MM.1S (cell line): ENCODE measurements around the gene PAX9.
"Not testable (repeated sequence)": the region's sequence is repeated elsewhere in the genome, so short reads cannot be mapped to it uniquely, and the experiment has no call there.

Experiments used
- DNase-seq: peaks from one replicate; pipeline ENCODE4 v3.0.0-alpha.2; 2015
- H2AFZ ChIP-seq: fragments of 300-600 bp; sonication (generic); 2 replicates; pipeline ENCODE4 v1.6.0; 2016; ENCODE audit warnings: antibody characterized with exemption, low read length
- H3F3A ChIP-seq: fragments of 300-600 bp; sonication (generic); 2 replicates; pipeline ENCODE4 v1.6.1; 2016; ENCODE audit warnings: mild to moderate bottlenecking, antibody characterized with exemption, low read length, moderate library complexity, mixed read lengths; ENCODE audit not compliant: insufficient read depth
- H3K27ac ChIP-seq: fragments of 300-600 bp; sonication (generic); 2 replicates; pipeline ENCODE4 v1.5.1; 2016; ENCODE audit warnings: mild to moderate bottlenecking, low read length
- H3K27me3 ChIP-seq: fragments of 300-600 bp; sonication (generic); replicated peaks from 2 replicates; pipeline ENCODE4 v1.6.0; 2016; ENCODE audit warnings: low read length; ENCODE audit not compliant: insufficient read depth
- H3K36me3 ChIP-seq: fragments of 300-600 bp; sonication (generic); replicated peaks from 2 replicates; pipeline ENCODE4 v1.6.1; 2016; ENCODE audit warnings: mild to moderate bottlenecking, low read length, mixed read lengths; ENCODE audit not compliant: insufficient read depth
- H3K4me1 ChIP-seq: fragments of 300-600 bp; sonication (generic); 2 replicates; pipeline ENCODE4 v1.6.1; 2016; ENCODE audit warnings: low read length, mixed read lengths
- H3K4me2 ChIP-seq: fragments of 300-600 bp; sonication (generic); 2 replicates; pipeline ENCODE4 v1.6.0; 2016; ENCODE audit warnings: low read depth, low read length
- H3K4me3 ChIP-seq: fragments of 300-600 bp; sonication (generic); 2 replicates; pipeline ENCODE4 v1.5.1; 2016; ENCODE audit warnings: low read length, mixed read lengths
- H3K79me2 ChIP-seq: fragments of 300-600 bp; sonication (generic); 2 replicates; pipeline ENCODE4 v1.6.1; 2016; ENCODE audit warnings: mixed run types, low read length, mixed read lengths
- H3K9ac ChIP-seq: fragments of 300-600 bp; sonication (generic); 2 replicates; pipeline ENCODE4 v1.6.1; 2016; ENCODE audit warnings: low read length, mixed read lengths
- H3K9me2 ChIP-seq: fragments of 300-600 bp; sonication (generic); replicated peaks from 2 replicates; pipeline ENCODE4 v1.6.1; 2016; ENCODE audit warnings: mild to moderate bottlenecking, low read length, mixed read lengths; ENCODE audit not compliant: insufficient read depth
- H3K9me3 ChIP-seq: fragments of 300-600 bp; sonication (generic); replicated peaks from 2 replicates; pipeline ENCODE4 v1.6.1; 2016; ENCODE audit warnings: mild to moderate bottlenecking, low read length, mixed read lengths; ENCODE audit not compliant: insufficient read depth
- H4K20me1 ChIP-seq: fragments of 300-600 bp; sonication (generic); 2 replicates; pipeline ENCODE4 v1.6.1; 2016; ENCODE audit warnings: mild to moderate bottlenecking, low read length, moderate library complexity, mixed read lengths; ENCODE audit not compliant: insufficient read depth
- CTCF ChIP-seq: fragments of 300-600 bp; sonication (generic); IDR thresholded peaks from 2 replicates; pipeline ENCODE4 v1.5.1; 2016; ENCODE audit warnings: antibody characterized with exemption, low read length, mixed read lengths
- EZH2 ChIP-seq: fragments of 300-600 bp; sonication (generic); optimal IDR thresholded peaks from 2 replicates; pipeline ENCODE3; 2017; ENCODE audit warnings: low read depth, mild to moderate bottlenecking, antibody characterized with exemption, low read length, mixed read lengths
- EZH2phosphoT487 ChIP-seq: fragments of 300-600 bp; sonication (generic); IDR thresholded peaks from 2 replicates; pipeline ENCODE4 v1.6.1; 2018; ENCODE audit warnings: antibody characterized with exemption, low read length

The PAX9 gene

GRCh38 chr14:36684946-36685345 lies 23.3 kb downstream of the PAX9 start:
- H2AFZ ChIP-seq, result no peak overlapping the region
- no peak overlapping the region for H3K4me2 ChIP-seq

GRCh38 chr14:36690311-36691040 lies 28.8 kb downstream of the PAX9 start:
- Histone ChIP-seq H3K4me1 (no peaks in the 10 kb centered on the region), H2AFZ (no peak overlapping the region), H3K9me2 (no peaks in the 10 kb centered on the region), H3K4me2 (no peak overlapping the region), H3K36me3 (no peaks in the 10 kb centered on the region), H3F3A (no peaks in the 10 kb centered on the region), H3K9ac (no peak overlapping the region), H4K20me1 (no peaks in the 10 kb centered on the region), H3K79me2 (no peaks in the 10 kb centered on the region), H3K9me3 (no peaks in the 10 kb centered on the region), H3K27me3 (no peaks in the 10 kb centered on the region), H3K4me3 (no peak overlapping the region), H3K27ac (no peak overlapping the region)
- TF ChIP-seq EZH2phosphoT487 (no peak), CTCF (no peak), EZH2 (no peak)
- no peak for DNase-seq

More at GRCh38 chr14:36684946-36685345, 23.3 kb downstream of the PAX9 start:
- H3K9ac ChIP-seq, result no peak overlapping the region
- H4K20me1 ChIP-seq, result no peaks in the 10 kb centered on the region
- no peaks in the 10 kb centered on the region for H3K79me2 ChIP-seq
- no peaks in the 10 kb centered on the region for H3K27me3 ChIP-seq
- H3K9me3 ChIP-seq, result no peaks in the 10 kb centered on the region
- no peaks in the 10 kb centered on the region for H3K9me2 ChIP-seq
- H3K36me3 ChIP-seq, result no peaks in the 10 kb centered on the region
- no peaks in the 10 kb centered on the region for H3F3A ChIP-seq
- no peak overlapping the region for H3K27ac ChIP-seq
- H3K4me1 ChIP-seq, result no peaks in the 10 kb centered on the region
- no peak overlapping the region for H3K4me3 ChIP-seq
- no peak for DNase-seq
- TF ChIP-seq EZH2, result no peak
- TF ChIP-seq EZH2phosphoT487, result no peak
- no peak for TF ChIP-seq CTCF

GRCh38 chr14:36699420-36699819 lies 37.8 kb downstream of the PAX9 start:
- H3K9me2 ChIP-seq, H3K27me3 ChIP-seq, H3F3A ChIP-seq, H3K4me3 ChIP-seq, H3K36me3 ChIP-seq, H3K9ac ChIP-seq, H3K9me3 ChIP-seq, H3K4me1 ChIP-seq, H3K27ac ChIP-seq, H2AFZ ChIP-seq, DNase-seq, H3K79me2 ChIP-seq, H3K4me2 ChIP-seq, H4K20me1 ChIP-seq: not testable (repeated sequence)

- H3F3A ChIP-seq, result no peaks in the 10 kb centered on the region
- TF ChIP-seq EZH2phosphoT487 (no peak), EZH2 (no peak), CTCF (no peak)
- H2AFZ ChIP-seq, result no peak overlapping the region
- H3K79me2 ChIP-seq, result no peaks in the 10 kb centered on the region
- no peaks in the 10 kb centered on the region for H3K9me2 ChIP-seq
- no peaks in the 10 kb centered on the region for H4K20me1 ChIP-seq
- DNase-seq, result peak; percentile 74
- H3K4me3 ChIP-seq, result no peak overlapping the region
- H3K4me2 ChIP-seq, result no peak overlapping the region
- no peak overlapping the region for H3K9ac ChIP-seq
- H3K27ac ChIP-seq, result no peak overlapping the region
- no peaks in the 10 kb centered on the region for H3K27me3 ChIP-seq
- H3K36me3 ChIP-seq, result no peaks in the 10 kb centered on the region
- no peaks in the 10 kb centered on the region for H3K9me3 ChIP-seq
- H3K4me1 ChIP-seq, result 0 out of 2 replicates have a peak, but pooled peaks cover 4% of the 10 kb centered on the region
These were observed 39.0 kb downstream of the PAX9 start for GRCh38 chr14:36700651-36701050.
